K562 (cell line): ENCODE data around the gene CHPF. TPM values are rescaled to one million over a fixed set of nuclear protein-coding genes. Genes with fewer than 3 reads are reported as not detected.

Experiments used
- NRF1 ChIP-seq, 2 experiments: fragments of 450-650 bp; IDR thresholded peaks in 1 of 2; conservative IDR thresholded peaks in 1 of 2; 2 replicates each; pipeline ENCODE4 v1.6.1; 2014; ENCODE audit warnings: mild to moderate bottlenecking in 2 of 2
- RBBP5 ChIP-seq: fragments of 200-600 bp; sonication (generic); IDR thresholded peaks from 2 replicates; pipeline ENCODE4 v1.6.1; 2012; ENCODE audit warnings: borderline replicate concordance, mild to moderate bottlenecking, low read length, control low read depth, inconsistent platforms; ENCODE audit not compliant: insufficient read depth, poor library complexity, severe bottlenecking
- TAF1 ChIP-seq: IDR thresholded peaks from 2 replicates; pipeline ENCODE4 v1.6.1; 2011; ENCODE audit warnings: mild to moderate bottlenecking, low read length, moderate library complexity; ENCODE audit not compliant: insufficient read depth, control insufficient read depth, severe bottlenecking; ENCODE audit errors: extremely low read depth
- TBP ChIP-seq: optimal IDR thresholded peaks from 2 replicates; pipeline ENCODE3; 2011; ENCODE audit warnings: low read depth, low read length, improper control_type of control experiment
- ZNF253 ChIP-seq: fragments of 250-450 bp; sonication (Bioruptor Pico); conservative IDR thresholded peaks from 2 replicates; pipeline ENCODE4 v1.6.1; 2021; ENCODE audit warnings: mild to moderate bottlenecking
- ZNF444 ChIP-seq: fragments of 250-450 bp; sonication (Bioruptor Pico); IDR thresholded peaks from 2 replicates; pipeline ENCODE4 v1.4.0; 2020; ENCODE audit warnings: mild to moderate bottlenecking, moderate library complexity
- ZNF699 ChIP-seq: fragments of 250-450 bp; sonication (Bioruptor Pico); IDR thresholded peaks from 2 replicates; pipeline ENCODE4 v1.8.0; 2021; ENCODE audit warnings: mild to moderate bottlenecking, moderate library complexity; ENCODE audit not compliant: insufficient replicate concordance
- polyA plus RNA-seq, 8 experiments: library from polyadenylated mRNA; depleted of rRNA in 4 of 8; stranded (reverse) in 5 of 8; unstranded in 3 of 8; fragments of >200 nt; fragmentation: Nextera tagmentation in 2 of 8; fragmentation: Illumina TruSeq in 1 of 8; extraction: Ambion mirVana in 2 of 8; extraction: Trizol in 1 of 8; gene quantifications; 2 replicates each; pipeline versions ENCODE4 v1.2.1 to v1.2.3, GENCODE V29; 2011 to 2014; ENCODE audit warnings: inconsistent platforms in 1 of 8, missing spikeins in 1 of 8
- total RNA-seq, 7 experiments: library from RNA; depleted of rRNA in 6 of 7; stranded (reverse); fragments of >200 nt in 6 of 7; fragmentation: Illumina TruSeq in 2 of 7; extraction: Trizol in 2 of 7; gene quantifications; 2 replicates each; pipeline versions ENCODE4 v1.2.1 to v1.2.3, GENCODE V29; 2011 to 2021; ENCODE audit warnings: low replicate concordance in 1 of 7
- TF ChIP-seq, protein P1 (sequence below): fragments of 150-350 bp; IDR thresholded peaks from 2 replicates; pipeline ENCODE4 v1.6.1; 2014; ENCODE audit warnings: low read depth, mild to moderate bottlenecking, low read length, borderline replicate concordance
- TF ChIP-seq, protein P2 (sequence below), 2 experiments: fragments of 150-350 bp in 1 of 2; IDR thresholded peaks; 2 replicates each; pipeline ENCODE4 v1.6.1; 2012 to 2016; ENCODE audit warnings: low read depth in 2 of 2, low read length in 2 of 2, mild to moderate bottlenecking in 1 of 2, moderate library complexity in 1 of 2
- TF ChIP-seq, protein P3 (sequence below): fragments of 250-450 bp; sonication (Bioruptor Pico); IDR thresholded peaks from 2 replicates; pipeline ENCODE4 v1.8.0; 2022; ENCODE audit warnings: moderate library complexity, mild to moderate bottlenecking, inconsistent platforms

CHPF gene
- total and polyA plus RNA-seq, 9 of the 15 experiments (the other 6 are each of a cell fraction or from before 2014, with no cell fraction given), result 0.15 to 57.2 (median 7.9) TPM

DNA sequence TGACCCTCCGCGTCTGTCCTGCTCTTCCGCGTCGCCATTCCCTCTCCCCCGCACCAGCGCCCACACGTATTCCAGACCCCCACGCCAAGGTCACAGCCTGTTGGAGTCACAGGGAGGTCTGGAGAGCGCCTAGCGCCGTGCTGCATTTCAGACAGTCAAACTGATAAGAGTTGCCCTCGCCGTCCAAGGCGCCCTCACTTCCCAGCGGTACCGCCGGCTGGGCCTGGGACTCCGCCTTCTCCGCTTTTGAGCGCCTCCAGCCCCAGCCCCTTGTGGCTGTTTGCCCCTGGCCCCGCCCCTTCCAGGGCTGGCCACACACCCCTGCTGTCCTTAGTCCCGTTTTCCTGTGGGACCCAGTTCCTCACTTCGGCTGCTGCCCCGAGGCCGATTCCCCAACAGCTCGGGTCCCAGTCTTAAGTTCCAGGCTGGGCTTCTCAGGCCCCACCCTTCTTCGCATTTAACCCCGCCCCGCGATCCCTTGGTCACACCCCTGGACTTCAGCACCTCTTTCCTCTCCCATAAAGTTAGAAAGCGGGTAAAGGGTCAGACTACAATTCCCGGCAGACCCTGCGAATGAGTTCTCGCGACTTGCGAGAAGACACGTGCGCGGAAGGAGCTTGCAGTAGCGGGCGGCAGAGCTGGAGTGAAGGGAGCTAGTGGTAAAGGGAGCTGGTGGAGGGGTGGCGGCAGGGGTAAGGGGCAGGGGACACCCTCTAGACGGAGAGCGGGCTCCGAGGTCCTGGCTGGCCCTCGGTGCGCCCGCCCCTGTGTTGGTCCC is 45.1 kb downstream of the CHPF start, which contains the start of gene GMPPA (continued):
- TF ChIP-seq, protein P1, sequence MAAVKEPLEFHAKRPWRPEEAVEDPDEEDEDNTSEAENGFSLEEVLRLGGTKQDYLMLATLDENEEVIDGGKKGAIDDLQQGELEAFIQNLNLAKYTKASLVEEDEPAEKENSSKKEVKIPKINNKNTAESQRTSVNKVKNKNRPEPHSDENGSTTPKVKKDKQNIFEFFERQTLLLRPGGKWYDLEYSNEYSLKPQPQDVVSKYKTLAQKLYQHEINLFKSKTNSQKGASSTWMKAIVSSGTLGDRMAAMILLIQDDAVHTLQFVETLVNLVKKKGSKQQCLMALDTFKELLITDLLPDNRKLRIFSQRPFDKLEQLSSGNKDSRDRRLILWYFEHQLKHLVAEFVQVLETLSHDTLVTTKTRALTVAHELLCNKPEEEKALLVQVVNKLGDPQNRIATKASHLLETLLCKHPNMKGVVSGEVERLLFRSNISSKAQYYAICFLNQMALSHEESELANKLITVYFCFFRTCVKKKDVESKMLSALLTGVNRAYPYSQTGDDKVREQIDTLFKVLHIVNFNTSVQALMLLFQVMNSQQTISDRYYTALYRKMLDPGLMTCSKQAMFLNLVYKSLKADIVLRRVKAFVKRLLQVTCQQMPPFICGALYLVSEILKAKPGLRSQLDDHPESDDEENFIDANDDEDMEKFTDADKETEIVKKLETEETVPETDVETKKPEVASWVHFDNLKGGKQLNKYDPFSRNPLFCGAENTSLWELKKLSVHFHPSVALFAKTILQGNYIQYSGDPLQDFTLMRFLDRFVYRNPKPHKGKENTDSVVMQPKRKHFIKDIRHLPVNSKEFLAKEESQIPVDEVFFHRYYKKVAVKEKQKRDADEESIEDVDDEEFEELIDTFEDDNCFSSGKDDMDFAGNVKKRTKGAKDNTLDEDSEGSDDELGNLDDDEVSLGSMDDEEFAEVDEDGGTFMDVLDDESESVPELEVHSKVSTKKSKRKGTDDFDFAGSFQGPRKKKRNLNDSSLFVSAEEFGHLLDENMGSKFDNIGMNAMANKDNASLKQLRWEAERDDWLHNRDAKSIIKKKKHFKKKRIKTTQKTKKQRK, result no peak
- TF ChIP-seq ZNF699 (CRISPR knock-in tag) (no peak), TBP (peak; percentile 65), RBBP5 (peak; percentile 54), ZNF444 (CRISPR knock-in tag) (no peak), TAF1 (peak; percentile 75), NRF1 (conservative IDR thresholded peaks at IDR 0.05 in 1 of 2, IDR thresholded peaks at IDR 0.05 in 1 of 2) (peak; percentile 69 to 70), ZNF253 (CRISPR knock-in tag) (no peak)
- TF ChIP-seq, protein P2, sequence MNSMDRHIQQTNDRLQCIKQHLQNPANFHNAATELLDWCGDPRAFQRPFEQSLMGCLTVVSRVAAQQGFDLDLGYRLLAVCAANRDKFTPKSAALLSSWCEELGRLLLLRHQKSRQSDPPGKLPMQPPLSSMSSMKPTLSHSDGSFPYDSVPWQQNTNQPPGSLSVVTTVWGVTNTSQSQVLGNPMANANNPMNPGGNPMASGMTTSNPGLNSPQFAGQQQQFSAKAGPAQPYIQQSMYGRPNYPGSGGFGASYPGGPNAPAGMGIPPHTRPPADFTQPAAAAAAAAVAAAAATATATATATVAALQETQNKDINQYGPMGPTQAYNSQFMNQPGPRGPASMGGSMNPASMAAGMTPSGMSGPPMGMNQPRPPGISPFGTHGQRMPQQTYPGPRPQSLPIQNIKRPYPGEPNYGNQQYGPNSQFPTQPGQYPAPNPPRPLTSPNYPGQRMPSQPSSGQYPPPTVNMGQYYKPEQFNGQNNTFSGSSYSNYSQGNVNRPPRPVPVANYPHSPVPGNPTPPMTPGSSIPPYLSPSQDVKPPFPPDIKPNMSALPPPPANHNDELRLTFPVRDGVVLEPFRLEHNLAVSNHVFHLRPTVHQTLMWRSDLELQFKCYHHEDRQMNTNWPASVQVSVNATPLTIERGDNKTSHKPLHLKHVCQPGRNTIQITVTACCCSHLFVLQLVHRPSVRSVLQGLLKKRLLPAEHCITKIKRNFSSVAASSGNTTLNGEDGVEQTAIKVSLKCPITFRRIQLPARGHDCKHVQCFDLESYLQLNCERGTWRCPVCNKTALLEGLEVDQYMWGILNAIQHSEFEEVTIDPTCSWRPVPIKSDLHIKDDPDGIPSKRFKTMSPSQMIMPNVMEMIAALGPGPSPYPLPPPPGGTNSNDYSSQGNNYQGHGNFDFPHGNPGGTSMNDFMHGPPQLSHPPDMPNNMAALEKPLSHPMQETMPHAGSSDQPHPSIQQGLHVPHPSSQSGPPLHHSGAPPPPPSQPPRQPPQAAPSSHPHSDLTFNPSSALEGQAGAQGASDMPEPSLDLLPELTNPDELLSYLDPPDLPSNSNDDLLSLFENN (IDR thresholded peaks at IDR 0.05; ENCODE audit: low read depth in 2 of 2, low read length in 2 of 2), result no peak; a peak in 1 of 4 replicates
- TF ChIP-seq, protein P3, sequence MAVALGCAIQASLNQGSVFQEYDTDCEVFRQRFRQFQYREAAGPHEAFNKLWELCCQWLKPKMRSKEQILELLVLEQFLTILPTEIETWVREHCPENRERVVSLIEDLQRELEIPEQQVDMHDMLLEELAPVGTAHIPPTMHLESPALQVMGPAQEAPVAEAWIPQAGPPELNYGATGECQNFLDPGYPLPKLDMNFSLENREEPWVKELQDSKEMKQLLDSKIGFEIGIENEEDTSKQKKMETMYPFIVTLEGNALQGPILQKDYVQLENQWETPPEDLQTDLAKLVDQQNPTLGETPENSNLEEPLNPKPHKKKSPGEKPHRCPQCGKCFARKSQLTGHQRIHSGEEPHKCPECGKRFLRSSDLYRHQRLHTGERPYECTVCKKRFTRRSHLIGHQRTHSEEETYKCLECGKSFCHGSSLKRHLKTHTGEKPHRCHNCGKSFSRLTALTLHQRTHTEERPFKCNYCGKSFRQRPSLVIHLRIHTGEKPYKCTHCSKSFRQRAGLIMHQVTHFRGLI (CRISPR knock-in tag), result no peak
